Middle frontal gyrus (tissue), 1 donor: ENCODE results near the gene PKMYT1.
A peak's percentile ranks its signal among the peaks of the same experiment; 100 is the strongest.

Experiments
- DNase-seq: peaks from one replicate; pipeline ENCODE4 v3.0.0-alpha.2; 2015; ENCODE audit warnings: low spot score; ENCODE audit errors: extremely low spot score

The PKMYT1 gene

DNA sequence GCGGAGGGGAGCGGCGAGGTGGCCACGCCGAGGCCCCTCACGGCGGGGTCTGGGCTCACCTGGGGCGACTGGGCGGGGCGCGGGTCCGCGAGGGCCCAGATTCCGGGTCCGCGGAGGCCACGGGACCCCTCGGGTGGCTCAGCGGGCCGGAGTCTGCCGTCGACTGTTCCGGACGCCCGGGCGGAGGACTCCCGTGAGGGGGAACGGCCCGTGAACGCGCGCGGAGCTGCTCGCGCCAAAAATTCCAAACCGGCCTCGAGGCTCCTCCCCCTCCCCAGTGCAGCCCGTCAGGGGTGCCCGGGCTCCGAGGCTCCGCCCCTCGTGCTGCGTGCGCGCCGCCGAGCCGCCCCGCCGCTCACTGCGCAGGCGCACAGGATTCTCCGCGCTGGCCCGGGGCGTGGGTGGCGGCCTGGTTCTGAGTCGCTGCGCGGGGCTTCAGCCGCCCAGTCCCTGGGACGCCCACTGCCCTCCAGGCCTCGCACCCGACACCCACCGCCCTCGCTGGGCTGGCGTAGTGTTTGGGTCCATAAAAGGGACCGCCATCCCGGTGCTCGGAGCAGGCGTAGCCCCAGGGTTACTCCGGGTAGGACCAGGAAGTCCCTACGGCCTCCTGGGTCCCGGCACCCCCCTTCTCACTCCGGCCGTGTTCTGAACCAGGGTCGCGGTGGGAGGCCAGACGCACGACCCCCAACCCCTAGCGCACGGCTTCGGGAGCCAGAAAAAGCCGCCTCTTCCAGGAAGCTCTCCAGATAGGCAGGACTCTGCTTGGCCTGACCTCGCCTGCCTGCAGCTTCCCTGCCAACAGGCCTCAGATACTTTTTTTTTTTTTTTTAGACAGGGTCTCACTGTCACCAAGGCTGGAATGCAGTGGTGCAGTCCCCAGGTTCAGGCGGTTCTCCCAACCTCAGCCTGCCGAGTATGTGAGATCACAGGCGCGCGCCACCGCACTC is at the start of gene PKMYT1:
Gene PKMYT1, minus strand, starts transcription at position 220 of the 950 bp plus-strand sequence. CDS start 789 bp downstream, outside the sequence.
- DNase-seq: peak; percentile 81

DNA sequence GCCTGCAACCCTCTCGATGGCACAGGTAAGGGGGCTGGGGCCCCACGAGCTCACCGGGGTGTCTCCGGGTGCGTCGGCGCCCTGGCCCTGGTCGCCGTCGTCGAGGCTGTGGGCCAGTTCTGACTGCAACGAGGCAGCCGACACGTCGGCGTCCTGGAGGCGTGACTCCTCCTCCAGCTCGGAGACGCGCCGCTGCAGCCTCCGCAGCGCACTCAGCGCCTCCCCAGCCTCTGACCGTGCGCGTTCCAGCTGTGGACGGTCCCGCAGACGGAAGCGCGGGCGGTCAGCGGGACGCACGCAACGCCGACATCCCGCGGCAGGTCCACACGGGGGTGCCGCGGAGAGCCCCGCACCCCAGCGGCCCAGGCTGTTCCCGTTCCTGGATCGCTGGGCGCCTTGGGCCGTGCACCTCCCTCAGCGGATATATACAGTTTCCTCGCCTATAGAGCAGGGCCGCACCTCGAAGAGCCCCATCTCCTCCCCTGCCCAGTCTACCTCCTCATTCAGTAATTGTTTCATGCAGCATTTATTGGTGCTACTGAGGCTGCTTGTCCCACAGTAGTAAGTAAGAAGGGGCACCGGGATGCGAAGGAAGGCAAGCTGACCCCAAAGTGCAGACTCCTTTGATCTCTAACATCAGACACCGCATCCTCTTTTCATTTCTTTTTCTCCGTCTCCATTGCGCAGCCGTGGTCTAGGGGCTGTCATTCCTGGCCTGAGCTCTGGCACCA is 49.4 kb upstream of the PKMYT1 start:
- no peak for DNase-seq

DNA sequence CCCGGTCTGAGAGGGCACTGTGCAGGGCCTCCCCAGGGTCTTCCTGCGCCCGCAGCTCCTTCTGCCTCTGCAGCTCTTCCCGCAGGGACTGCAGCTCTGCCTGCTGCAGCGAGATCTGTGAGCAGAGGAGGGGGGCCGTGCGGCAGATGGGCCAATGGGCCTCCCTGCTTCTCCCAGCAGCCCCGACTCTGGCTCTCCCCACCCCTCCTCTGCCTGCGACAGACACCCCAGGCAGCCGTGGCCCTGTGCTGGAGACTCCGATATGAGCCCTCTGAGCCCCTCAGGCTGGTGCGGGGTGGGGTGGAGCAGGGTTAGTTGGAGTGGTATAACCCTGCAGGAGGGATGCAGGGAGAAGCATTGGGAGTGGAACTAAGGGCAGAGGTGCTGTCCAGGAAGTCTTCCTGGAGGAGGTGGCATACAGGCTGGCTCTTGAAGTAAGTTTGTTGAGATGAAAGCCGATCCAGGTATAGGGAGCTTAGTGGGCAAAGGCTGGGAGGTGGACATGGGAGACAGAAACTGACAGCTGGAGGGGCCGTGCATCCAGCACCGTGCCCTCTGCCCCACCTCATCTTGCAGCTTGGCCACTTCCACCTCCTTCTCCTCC is 48.6 kb upstream of the PKMYT1 start:
- no peak for DNase-seq

DNA sequence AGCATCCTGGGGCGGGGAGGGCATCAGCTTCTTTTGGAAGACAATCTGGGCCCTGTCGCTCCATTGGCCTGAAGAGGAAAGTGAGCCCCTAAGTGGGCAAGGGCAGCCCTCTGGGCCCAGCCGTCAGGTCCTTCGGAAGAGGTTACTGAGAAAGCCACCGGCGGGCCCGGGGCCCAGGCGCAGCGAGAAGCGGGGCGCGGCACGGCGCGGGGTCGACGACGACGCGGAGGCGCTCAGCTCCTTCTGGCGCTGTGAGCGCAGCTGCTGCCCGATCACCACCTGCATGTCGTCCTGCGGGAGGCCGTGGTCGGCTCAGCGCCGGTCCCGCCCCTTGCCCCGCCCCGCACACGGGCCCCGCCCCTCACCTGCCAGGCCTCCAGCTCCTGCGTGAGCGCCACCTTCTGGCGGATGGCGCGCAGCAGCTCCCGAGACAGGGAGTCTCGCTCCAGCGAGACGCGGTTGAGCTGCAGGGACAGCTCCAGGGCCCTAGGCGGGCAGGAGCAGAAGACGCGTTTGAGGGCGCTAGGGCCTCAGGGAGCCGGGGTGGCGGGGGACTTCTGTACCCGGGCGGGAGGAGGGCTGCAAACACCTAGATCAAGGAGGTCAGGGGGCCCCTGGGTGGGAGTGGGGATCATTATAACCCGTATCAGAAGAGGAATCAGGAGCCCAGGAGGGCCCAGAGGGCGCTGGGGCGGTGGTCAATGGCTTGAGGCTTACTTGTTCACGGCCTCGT is 47.9 kb upstream of the PKMYT1 start:
- peak; percentile 46 for DNase-seq

DNA sequence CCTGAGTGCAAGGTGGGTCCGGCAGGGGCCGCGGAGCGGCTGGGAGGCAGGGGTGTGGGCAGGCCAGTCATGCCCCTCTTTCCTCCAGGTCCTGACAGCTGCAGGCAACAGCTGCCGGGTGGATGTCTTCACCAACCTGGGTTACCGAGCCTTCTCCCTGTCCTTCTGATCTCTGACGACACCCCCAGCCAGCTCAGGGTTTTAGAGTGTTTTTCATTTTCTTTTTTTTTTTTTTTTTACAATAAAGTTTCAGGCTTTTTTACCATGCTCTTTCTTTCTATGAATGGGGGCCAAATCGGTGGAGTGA is 47.2 kb upstream of the PKMYT1 start:
- DNase-seq: no peak

DNA sequence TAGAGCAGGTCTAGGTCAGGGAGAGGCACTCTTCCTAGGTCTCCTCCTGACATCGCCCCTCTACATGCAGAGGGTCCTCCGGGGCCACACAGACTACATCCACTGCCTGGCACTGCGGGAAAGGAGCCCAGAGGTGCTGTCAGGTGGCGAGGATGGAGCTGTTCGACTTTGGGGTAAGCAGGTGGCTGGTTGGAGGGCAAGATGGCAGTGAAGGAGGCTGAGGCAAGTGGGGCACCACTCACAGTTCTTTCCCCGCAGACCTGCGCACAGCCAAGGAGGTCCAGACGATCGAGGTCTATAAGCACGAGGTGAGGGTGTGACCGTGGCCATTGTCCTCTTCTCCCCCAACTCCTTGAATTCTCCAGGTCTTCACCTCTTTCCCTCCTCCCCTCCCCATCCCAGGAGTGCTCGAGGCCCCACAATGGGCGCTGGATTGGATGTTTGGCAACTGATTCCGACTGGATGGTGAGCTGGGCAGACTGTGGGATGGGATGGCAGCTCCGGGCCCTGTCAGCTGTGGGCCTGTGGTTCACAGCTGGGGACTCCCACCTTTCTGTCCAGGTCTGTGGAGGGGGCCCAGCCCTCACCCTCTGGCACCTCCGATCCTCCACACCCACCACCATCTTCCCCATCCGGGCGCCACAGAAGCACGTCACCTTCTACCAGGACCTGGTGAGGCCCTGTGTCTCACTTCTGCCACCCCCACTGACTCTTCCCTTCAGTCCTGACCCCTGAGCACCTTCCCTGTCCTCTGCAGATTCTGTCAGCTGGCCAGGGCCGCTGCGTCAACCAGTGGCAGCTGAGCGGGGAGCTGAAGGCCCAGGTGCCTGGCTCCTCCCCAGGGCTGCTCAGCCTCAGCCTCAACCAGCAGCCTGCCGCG is 46.6 kb upstream of the PKMYT1 start:
- no peak for DNase-seq

DNA sequence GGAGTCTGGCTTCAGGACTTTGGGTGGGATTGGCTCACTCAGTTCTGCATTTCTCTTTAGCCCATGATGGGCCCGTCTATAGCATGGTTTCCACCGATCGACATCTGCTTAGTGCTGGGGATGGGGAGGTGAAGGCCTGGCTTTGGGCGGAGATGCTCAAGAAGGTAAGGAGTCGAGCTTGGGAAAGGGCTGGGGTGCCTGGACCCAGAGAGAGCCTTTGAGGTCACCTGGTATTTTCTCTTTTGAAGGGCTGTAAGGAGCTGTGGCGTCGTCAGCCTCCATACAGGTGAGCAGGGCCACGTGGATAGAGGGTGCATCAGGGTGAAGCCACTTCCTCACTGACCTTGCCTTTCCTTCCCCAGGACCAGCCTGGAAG is 45.7 kb upstream of the PKMYT1 start:
- no peak for DNase-seq

DNA sequence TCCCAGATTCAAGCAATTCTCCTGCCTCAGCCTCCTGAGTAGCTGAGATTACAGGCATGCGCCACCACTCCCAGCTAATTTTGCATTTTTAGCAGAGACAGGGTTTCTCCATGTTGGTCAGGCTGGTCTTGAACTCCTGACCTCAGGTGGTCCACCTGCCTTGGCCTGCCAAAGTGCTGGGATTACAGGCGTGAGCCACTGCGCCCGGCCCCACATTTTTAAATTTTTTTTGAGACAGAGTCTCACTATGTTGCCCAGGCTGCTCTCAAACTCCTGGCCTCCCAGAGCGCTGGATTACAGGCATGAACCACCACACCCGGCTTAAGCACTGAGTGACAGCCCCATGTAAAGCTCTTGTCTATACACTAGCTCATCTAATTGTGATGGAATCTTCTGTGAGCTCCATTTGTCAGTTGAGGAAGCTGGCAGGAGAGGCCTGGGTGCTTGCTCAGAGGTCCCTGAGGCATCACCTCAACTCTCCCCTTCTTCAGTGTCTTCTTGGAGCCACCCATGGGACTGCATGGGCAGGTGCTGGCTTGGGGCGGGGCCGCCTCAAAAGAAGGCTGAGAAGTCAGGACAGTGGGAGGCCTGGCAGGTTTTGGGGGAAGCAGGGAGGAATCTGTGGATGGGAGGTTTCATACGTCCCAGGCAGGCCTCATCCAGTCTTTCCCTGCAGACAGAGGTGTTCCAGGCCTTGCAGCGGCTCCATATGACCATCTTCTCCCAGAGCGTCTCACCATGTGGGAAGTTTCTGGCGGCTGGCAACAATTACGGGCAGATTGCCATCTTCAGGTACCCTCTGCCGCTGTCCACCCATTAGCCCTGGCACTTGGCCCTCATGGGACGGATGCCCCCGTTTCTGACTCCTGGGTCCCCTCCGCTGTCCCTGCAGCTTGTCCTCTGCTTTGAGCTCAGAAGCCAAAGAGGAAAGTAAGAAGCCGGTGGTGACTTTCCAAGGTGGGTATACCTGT is 45.1 kb upstream of the PKMYT1 start:
- DNase-seq: no peak

DNA sequence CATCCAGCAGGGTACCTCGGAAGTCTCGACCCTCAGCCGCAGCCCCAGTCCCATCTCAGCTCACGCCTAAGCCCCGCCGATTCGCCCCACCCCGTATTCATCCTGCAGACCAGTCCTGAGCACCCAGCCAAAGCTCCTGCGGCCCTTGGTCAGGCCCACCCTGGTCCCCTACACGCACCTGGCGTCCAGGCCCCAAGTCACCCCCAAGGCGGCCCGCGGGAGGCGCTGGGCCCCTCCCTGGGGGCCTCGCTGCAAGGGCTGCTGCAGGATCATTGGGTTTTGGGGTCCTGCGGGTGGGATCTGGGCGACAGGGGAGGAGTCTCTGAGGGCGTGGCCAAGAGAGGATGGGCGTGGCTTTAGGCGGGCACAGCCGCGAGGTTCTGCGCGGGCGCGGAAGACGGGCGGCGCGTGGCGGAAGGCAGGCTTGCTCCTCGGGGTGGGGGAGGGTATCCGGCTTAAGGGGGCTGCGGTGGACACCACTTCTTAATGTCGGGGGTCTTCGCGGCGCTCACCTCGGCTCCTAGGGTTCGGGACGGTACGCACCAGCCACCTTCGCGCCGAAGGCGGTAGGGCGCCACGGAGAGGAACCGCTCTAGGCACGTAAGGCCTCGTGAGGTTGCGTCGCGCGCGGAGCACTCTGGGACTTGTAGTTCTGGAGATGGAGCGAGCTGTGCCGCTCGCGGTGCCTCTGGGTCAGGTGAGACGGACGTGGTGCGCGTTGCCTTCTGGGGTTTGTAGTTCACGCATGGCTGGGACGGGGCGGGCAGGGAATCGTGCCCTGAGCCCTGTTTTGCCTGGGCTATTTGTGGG is 43.6 kb upstream of the PKMYT1 start, which contains the start of the genes HCFC1R1 and THOC6:
Gene HCFC1R1, minus strand, starts transcription at position 274 of the 810 bp plus-strand sequence. Its CDS starts 1 bp downstream, at position 273.
Gene THOC6, plus strand, starts transcription at position 367 of the 810 bp plus-strand sequence. Its CDS starts 292 bp downstream, at position 659.
- peak; percentile 96 for DNase-seq

DNA sequence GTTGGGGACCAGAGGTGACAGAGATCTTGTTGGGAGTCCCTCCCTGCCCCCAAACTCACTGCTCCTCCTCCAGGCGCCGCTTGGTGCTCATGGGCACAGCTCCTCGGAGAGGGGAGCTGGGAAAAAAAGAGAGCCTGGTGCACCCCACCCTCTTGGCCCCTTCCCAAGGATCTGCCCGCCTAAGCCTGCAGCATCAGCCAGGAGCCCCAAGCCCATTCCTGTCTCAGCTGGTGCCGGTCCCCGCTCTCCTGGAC is 43.1 kb upstream of the PKMYT1 start:
- DNase-seq: no peak

DNA sequence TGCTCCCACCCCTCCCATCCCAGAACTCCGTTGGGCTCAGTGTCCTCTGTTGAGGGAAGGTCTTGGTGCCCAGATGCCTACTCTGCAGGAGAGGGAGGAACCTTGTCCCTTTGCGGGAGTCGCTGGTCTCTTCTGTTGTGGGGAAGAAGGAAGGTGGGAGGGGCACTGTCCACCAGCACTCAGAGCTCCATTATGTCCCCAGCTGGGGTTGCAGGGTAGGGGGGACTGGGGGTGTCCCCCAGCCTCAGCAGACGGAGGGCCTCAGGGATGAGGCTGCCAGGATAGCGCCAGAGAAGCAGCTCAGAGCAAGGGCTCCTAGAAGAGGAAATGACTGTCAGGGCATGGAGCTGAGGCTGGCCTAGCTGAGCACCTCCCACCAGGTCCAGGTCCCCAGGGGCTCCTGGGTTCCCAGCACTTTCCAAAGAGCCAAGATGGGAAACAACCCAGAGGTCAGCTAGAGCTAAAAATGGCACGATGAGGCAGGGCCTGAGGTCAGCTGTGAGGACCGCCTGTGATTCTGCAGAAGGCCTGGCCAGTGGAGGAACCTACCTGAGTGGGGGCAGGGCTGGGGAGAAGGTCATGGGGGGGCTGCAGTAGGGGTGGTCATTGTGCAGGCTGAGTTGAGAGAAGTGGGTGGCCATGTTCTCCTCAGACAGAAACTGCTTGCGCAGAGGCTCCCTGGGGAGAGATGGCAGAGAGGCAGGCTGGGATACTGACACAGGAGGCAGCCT is 42.6 kb upstream of the PKMYT1 start:
- DNase-seq: no peak

DNA sequence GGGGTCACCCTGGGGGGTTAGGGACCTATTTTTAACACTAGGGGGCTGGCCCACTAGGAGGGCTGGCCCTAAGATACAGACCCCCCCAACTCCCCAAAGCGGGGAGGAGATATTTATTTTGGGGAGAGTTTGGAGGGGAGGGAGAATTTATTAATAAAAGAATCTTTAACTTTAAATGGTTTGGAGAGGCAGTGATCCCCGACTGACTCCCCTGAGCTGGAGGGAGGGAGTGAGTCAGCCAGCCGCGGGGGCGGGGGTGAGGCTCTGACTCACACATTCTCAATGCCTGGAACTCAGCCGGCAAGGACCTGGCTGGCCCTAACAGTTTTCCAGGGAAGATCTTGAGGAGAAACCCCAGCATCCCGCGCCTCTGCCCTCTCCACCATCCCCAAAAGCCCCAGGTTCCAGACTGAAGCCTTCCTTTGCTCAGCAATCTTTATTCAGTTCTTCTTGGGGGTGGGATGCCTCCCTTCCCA is 42.0 kb upstream of the PKMYT1 start:
- no peak for DNase-seq

DNA sequence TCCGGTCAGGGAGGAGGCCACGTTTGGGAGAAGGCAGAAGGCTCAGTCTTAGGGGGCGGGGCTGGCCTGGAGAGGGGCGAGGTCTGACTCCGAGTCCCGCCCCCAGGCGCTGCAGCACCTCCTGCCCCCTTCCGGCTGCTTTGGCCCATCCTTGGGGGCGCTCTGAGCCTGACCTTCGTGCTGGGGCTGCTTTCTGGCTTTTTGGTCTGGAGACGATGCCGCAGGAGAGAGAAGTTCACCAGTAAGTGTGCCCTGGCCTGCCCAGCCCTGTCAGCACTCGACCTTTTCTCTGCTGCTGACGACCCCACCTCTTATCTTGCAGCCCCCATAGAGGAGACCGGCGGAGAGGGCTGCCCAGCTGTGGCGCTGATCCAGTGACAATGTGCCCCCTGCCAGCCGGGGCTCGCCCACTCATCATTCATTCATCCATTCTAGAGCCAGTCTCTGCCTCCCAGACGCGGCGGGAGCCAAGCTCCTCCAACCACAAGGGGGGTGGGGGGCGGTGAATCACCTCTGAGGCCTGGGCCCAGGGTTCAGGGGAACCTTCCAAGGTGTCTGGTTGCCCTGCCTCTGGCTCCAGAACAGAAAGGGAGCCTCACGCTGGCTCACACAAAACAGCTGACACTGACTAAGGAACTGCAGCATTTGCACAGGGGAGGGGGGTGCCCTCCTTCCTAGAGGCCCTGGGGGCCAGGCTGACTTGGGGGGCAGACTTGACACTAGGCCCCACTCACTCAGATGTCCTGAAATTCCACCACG is 41.4 kb upstream of the PKMYT1 start:
- no peak for DNase-seq

DNA sequence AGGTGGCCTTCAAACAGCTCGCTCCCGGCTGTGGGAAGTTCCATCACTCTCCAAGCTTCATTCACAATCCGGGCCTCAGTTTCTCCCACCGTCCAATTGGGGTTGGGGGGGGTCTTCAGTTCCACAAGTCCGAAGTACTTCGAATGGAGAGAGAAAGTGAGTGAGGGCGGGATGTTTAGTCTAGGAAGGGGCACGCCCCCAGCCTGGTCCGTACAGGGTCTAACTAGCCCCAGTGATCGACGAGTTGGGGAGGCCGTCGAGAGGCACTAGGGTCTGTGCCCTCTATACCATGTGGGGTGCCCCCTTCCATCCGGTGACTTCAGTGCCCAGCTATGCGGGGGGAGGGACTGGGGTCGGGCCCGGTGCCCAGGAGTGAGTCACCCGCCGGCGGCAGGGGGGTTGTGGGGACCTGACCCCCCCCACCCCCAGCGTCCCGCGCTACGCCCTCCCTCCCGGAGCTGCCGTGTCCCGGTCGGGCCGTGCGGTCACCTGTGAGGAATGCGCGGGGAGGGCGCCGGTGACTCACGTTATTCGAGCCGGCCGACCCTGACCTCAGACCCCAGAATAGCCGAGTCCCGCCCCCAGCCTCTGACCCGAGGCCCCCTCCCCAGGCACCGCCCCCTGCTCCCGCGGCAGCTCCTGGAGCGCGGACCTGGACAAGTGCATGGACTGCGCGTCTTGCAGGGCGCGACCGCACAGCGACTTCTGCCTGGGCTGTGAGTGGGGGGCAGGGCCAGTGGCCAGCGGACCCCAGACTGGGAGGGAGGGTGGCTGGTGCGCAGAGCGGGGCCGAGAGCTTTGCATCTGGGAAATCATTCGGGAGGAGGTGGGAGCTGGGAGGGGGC is 40.6 kb upstream of the PKMYT1 start:
- no peak for DNase-seq

DNA sequence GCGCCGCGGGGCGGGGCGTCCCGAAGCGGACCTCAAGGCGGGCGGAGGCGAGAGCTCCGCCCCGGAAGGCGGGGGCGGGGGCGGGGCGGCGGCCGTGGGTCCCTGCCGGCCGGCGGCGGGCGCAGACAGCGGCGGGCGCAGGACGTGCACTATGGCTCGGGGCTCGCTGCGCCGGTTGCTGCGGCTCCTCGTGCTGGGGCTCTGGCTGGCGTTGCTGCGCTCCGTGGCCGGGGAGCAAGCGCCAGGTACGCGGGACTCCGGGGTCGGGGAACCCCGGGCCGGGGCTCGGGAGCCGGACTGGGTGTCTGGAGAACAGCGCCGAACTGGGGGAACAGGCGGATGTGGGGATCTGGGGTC is 40.0 kb upstream of the PKMYT1 start, which contains the start of gene TNFRSF12A:
Gene TNFRSF12A, plus strand, starts transcription at position 122 of the 357 bp plus-strand sequence. Its CDS starts 30 bp downstream, at position 152.
- no peak for DNase-seq
